Activated T-cell treated with anti-CD3 and anti-CD28 coated beads for 24 hours (primary cell): Measurements from ENCODE around the gene PLXNB1.
A peak's percentile ranks its signal among the peaks of the same experiment; 100 is the strongest.

Source experiments
- DNase-seq: peaks from one replicate; pipeline ENCODE4 v3.0.0-alpha.2; 2020; ENCODE audit warnings: low read depth

PLXNB1 gene

GRCh38 chr3:48432411-48433371, 2.8 kb upstream of the PLXNB1 start:
- no peak for DNase-seq

GRCh38 chr3:48431224-48432029, 1.5 kb upstream of the PLXNB1 start:
- no peak for DNase-seq

GRCh38 chr3:48430708-48431101, 819 bp upstream of the PLXNB1 start:
- DNase-seq: no peak

GRCh38 chr3:48429317-48429959, 448 bp downstream of the PLXNB1 start:
- peak; percentile 39 for DNase-seq

GRCh38 chr3:48428572-48429316, 1.1 kb downstream of the PLXNB1 start:
- DNase-seq: no peak

- no peak for DNase-seq
These were observed 1.8 kb downstream of the PLXNB1 start for GRCh38 chr3:48428088-48428571.

GRCh38 chr3:48427630-48427962, 2.3 kb downstream of the PLXNB1 start:
- no peak for DNase-seq

- DNase-seq: no peak
These were observed 2.8 kb downstream of the PLXNB1 start for GRCh38 chr3:48426944-48427629.

- DNase-seq: no peak
These were observed 3.4 kb downstream of the PLXNB1 start for GRCh38 chr3:48426401-48426909.

- DNase-seq: no peak
These were observed 4.5 kb downstream of the PLXNB1 start for GRCh38 chr3:48425281-48425812.

- DNase-seq: no peak
These were observed 5.8 kb downstream of the PLXNB1 start for GRCh38 chr3:48423883-48424695.

- no peak for DNase-seq
These were observed 6.5 kb downstream of the PLXNB1 start for GRCh38 chr3:48423241-48423882.

- no peak for DNase-seq
These were observed 7.2 kb downstream of the PLXNB1 start for GRCh38 chr3:48422681-48423080.

GRCh38 chr3:48422272-48422671, 7.6 kb downstream of the PLXNB1 start:
- no peak for DNase-seq

- no peak for DNase-seq
These were observed 9.3 kb downstream of the PLXNB1 start for GRCh38 chr3:48420561-48420960.

GRCh38 chr3:48419597-48419996, 10.3 kb downstream of the PLXNB1 start:
- no peak for DNase-seq

GRCh38 chr3:48419149-48419548, 10.7 kb downstream of the PLXNB1 start:
- no peak for DNase-seq

GRCh38 chr3:48418651-48419050, 11.2 kb downstream of the PLXNB1 start:
- DNase-seq: no peak

- no peak for DNase-seq
These were observed 11.7 kb downstream of the PLXNB1 start for GRCh38 chr3:48418140-48418539.
